Lower lobe of right lung (tissue), 2 donors: ENCODE data around the gene TRIM15. TPM values are rescaled to one million over a fixed set of nuclear protein-coding genes. Genes with fewer than 3 reads are reported as not detected.
"Not testable (repeated sequence)": the region's sequence is repeated elsewhere in the genome, so short reads cannot be mapped to it uniquely, and the experiment has no call there.

Source experiments
- ATAC-seq, 2 donors: fragments of 200-7000 bp; cut with Tn5 transposase; one replicate each; pipeline ENCODE4 v1.9.1; 2020 to 2022; ENCODE audit warnings: mild to moderate bottlenecking in 2 of 2, moderate library complexity in 2 of 2
- DNase-seq: peaks from one replicate; pipeline ENCODE4 v3.0.0-alpha.2; 2020
- H3K27ac ChIP-seq: fragments of 200-600 bp; one replicate; pipeline ENCODE4 v1.8.0; 2022
- H3K27me3 ChIP-seq: fragments of 200-600 bp; one replicate; pipeline ENCODE4 v1.8.0; 2022; ENCODE audit warnings: low read depth
- H3K36me3 ChIP-seq: fragments of 200-600 bp; one replicate; pipeline ENCODE4 v1.8.0; 2022; ENCODE audit warnings: mild to moderate bottlenecking
- H3K4me1 ChIP-seq: fragments of 200-600 bp; one replicate; pipeline ENCODE4 v1.8.0; 2022
- H3K4me3 ChIP-seq: fragments of 200-600 bp; one replicate; pipeline ENCODE4 v1.8.0; 2022; ENCODE audit warnings: mild to moderate bottlenecking
- H3K9me3 ChIP-seq: fragments of 200-600 bp; one replicate; pipeline ENCODE4 v1.8.0; 2022
- CTCF ChIP-seq: fragments of 200-600 bp; IDR thresholded peaks from one replicate; pipeline ENCODE4 v1.8.0; 2022; ENCODE audit warnings: antibody characterized with exemption, mild to moderate bottlenecking
- intact Hi-C: fragments of 100-400 bp; cut with DNase I; formaldehyde crosslinking; loops from one replicate; pipeline ENCODE4 v1.11.0; 2022
- total RNA-seq: library from RNA; stranded (reverse); fragmentation: NEBNext Ultra II Directional; extraction: Animal tissue kit (Norgen Biotek cat#: 25700); gene quantifications from one replicate; pipeline ENCODE4 v1.2.1, GENCODE V29; 2021
- donor health status: DM: no; HTN: yes; CAD: no; lungs with severe emphysema.

The TRIM15 gene
- total RNA-seq, 1 donor from 2014 or later, result not detected

GRCh38 chr6:30130887-30131862 lies 32.2 kb upstream of the TRIM15 start:
- ATAC-seq (peak; percentile 92 to 93), DNase-seq (peak; percentile 63)
- Histone ChIP-seq H3K27me3 (peaks cover 51% of the 10 kb centered on the region), H3K27ac (no peak overlapping the region), H3K4me1 (peaks cover 21% of the 10 kb centered on the region), H3K36me3 (no peaks in the 10 kb centered on the region), H3K9me3 (no peaks in the 10 kb centered on the region), H3K4me3 (no peak overlapping the region)
- TF ChIP-seq CTCF, result peak; percentile 98
- intact Hi-C loops, result no loop called here

DNA sequence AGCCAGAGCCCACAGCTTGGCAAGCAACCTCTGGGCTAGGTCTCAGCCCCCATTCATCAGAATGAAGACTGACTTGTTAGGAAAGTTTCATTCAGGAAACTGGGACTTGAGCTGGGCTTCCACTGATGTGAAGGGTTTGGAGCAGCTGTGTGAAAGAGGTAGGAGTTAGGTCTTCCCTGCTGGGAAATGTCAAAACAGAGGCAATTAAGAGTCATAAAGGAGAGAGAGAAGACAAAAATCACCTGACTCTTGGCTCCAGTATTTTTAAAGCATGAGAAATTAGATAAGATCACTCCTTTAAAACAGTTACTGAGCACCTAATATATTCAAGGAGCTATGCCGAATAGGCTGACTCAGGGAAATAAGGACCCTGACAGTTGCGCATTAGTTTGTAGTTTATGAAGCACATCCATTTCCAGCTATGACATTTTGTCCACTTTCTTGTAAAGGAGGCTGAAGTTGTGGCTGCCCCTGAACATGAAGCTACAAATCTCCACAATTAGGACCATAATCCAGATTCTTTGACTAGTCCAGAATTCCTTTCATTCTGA lies 31.3 kb upstream of the TRIM15 start:
- DNase-seq (no peak), ATAC-seq (no peak)
- Histone ChIP-seq H3K36me3 (no peaks in the 10 kb centered on the region), H3K27ac (no peak overlapping the region), H3K9me3 (no peaks in the 10 kb centered on the region), H3K27me3 (peaks cover 51% of the 10 kb centered on the region), H3K4me3 (no peak overlapping the region), H3K4me1 (peaks cover 21% of the 10 kb centered on the region)
- intact Hi-C loops, result no loop called here
- TF ChIP-seq CTCF, result no peak

- Histone ChIP-seq H3K36me3 (no peaks in the 10 kb centered on the region), H3K4me3 (no peak overlapping the region), H3K27ac (no peak overlapping the region), H3K27me3 (peaks cover 25% of the 10 kb centered on the region), H3K9me3 (no peaks in the 10 kb centered on the region), H3K4me1 (peaks cover 7% of the 10 kb centered on the region)
- ATAC-seq, result no peak
- DNase-seq, result no peak
- no peak for TF ChIP-seq CTCF
- intact Hi-C loops, result no loop called here
Observed at GRCh38 chr6:30135147-30135546, 28.2 kb upstream of the TRIM15 start.

DNA sequence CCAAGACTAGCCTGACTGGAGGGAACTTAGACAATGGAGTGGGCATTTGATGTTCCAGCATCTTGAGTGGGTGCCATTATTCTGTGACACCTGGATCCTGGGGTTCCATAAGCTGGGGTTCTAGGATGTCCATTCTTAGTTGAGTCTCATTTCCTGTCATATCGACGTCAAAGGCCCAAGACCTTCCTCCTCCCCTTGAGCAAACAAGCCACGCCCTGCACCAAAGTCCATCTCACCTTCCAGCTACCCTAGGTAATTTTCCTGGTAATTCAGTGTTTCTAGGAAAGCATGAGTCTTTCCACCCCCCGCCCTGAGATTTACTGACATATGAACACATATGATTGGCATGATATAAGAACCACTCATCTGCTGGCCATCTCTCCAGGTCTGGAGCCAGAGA lies 27.6 kb upstream of the TRIM15 start, which contains the start of gene TRIM40:
Gene TRIM40 (plus strand): TSS at position 384 of the 400 bp plus-strand sequence. CDS start 897 bp downstream, outside the sequence.
- intact Hi-C loops, result no loop called here
- no peak for DNase-seq
- no peaks in the 10 kb centered on the region for H3K9me3 ChIP-seq
- H3K27me3 ChIP-seq, result peaks cover 25% of the 10 kb centered on the region
- H3K36me3 ChIP-seq, result no peaks in the 10 kb centered on the region
- H3K4me1 ChIP-seq, result peaks cover 2% of the 10 kb centered on the region
- TF ChIP-seq CTCF, result no peak
- no peak within 1 kb of the TSS for H3K27ac ChIP-seq
- H3K4me3 ChIP-seq, result no peak within 1 kb of the TSS
- no peak for ATAC-seq

GRCh38 chr6:30136570-30137286 lies 26.6 kb upstream of the TRIM15 start:
- TF ChIP-seq CTCF, result no peak
- intact Hi-C loops, result no loop called here
- no peak for DNase-seq
- Histone ChIP-seq H3K4me1 (no peaks in the 10 kb centered on the region), H3K27ac (no peak overlapping the region), H3K9me3 (no peaks in the 10 kb centered on the region), H3K4me3 (no peak overlapping the region), H3K36me3 (no peaks in the 10 kb centered on the region), H3K27me3 (peaks cover 18% of the 10 kb centered on the region)
- ATAC-seq, result no peak

DNA sequence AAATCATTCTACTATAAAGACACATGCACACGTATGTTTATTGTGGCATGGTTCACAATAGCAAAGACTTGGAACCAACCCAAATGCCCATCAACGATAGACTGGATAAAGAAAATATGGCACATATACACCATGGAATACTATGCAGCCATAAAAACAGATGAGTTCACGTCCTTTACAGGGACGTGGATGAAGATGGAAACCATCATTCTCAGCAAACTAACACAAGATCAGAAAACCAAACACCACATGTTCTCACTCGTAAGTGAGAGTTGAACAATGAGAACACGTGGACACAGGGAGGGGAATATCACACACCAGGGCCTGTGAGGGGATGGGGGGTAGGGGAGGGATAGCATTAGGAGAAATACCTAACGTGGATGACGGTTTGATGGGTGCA lies 23.1 kb upstream of the TRIM15 start:
- ATAC-seq, result not testable (repeated sequence)

More for the DNA sequence above, 23.1 kb upstream of the TRIM15 start:
- intact Hi-C loops, DNase-seq, H3K9me3 ChIP-seq, H3K4me1 ChIP-seq, H3K4me3 ChIP-seq, H3K27ac ChIP-seq, H3K36me3 ChIP-seq: not testable (repeated sequence)
- peaks cover 12% of the 10 kb centered on the region for H3K27me3 ChIP-seq
